ENCODE results near the gene FAM20C.

DNA sequence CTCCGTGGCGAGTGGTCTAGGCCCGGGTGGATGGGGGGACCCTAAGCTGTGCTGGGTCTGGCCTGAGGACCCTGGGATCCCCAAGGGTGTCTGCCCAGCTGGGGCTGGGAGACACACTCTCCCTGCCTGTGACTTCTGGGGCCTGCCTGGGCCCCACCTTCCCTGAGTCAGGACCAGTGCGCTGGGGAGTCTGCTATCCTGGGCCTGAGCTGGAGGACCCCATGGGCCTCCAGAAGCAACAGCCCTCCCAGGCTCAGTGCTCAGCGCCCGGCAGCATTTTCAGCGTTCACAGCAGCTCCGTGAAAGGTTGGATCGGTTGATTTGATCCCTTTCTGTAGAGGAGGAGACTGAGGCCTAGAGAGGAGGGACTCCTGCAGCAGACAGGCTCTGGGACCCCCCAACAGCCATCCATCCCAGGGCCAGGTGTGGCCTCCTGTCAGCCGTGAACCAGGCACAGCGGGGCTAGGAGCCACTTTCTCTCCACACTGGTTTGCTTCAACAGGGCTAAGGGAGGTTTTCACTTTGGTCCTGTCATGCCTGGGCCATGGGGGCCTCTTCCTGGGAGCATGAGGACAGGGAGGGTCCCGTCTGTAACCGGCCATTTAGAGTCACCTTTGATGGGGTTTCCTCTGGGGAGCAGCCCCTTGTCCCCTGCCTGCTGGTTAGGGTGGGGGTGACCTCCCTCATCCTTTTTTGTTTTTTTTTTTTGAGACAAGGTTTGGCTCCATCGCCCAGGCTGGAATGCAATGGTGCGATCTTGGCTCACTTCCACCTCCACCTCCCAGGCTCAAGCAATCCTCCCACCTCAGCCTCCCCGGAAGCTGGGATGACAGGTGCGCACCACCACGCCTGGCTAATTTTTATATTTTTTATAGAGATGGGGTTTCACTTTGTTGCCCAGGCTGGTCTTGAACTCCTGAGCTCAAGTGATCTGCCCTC is 110.0 kb downstream of the FAM20C start:
- TF ChIP-seq, protein P1, sequence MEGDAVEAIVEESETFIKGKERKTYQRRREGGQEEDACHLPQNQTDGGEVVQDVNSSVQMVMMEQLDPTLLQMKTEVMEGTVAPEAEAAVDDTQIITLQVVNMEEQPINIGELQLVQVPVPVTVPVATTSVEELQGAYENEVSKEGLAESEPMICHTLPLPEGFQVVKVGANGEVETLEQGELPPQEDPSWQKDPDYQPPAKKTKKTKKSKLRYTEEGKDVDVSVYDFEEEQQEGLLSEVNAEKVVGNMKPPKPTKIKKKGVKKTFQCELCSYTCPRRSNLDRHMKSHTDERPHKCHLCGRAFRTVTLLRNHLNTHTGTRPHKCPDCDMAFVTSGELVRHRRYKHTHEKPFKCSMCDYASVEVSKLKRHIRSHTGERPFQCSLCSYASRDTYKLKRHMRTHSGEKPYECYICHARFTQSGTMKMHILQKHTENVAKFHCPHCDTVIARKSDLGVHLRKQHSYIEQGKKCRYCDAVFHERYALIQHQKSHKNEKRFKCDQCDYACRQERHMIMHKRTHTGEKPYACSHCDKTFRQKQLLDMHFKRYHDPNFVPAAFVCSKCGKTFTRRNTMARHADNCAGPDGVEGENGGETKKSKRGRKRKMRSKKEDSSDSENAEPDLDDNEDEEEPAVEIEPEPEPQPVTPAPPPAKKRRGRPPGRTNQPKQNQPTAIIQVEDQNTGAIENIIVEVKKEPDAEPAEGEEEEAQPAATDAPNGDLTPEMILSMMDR (conservative IDR thresholded peaks at IDR 0.05 in 1 of 2, IDR thresholded peaks at IDR 0.05 in 1 of 2; ENCODE audit: extremely low read depth in 1 of 2, insufficient read depth in 1 of 2, low read depth in 1 of 2, low read length in 2 of 2) = no peak
- TF ChIP-seq EZH2 (IDR thresholded peaks at IDR 0.05; ENCODE audit: borderline replicate concordance, low read length) = no peak

Measured in mammary epithelial cell (primary cell).